ENCODE measurements around the gene AHR. TPM values are rescaled to one million over a fixed set of nuclear protein-coding genes. Genes with fewer than 3 reads are reported as not detected.

AHR gene
- 37.9 TPM for polyA plus RNA-seq
- long read RNA-seq, donor 1: 0 reads
- long read RNA-seq, donor 2, full-length matches to known transcripts: 3 of 28 reads
- long read RNA-seq, donor 2, partial matches to known transcripts: 25 of 28 reads
- long read RNA-seq, donor 2, other reads (novel, unspliced or antisense): 0 of 28 reads
- long read RNA-seq, donor 3, partial matches to known transcripts: 12 of 19 reads
- long read RNA-seq, donor 3, other reads (novel, unspliced or antisense): 6 of 19 reads
- long read RNA-seq, donor 4: 0 reads
- long read RNA-seq, donor 5, full-length matches to known transcripts: 1 of 1 reads
- long read RNA-seq, donor 5, partial matches to known transcripts: 0 of 1 reads
- long read RNA-seq, donor 5, other reads (novel, unspliced or antisense): 0 of 1 reads
- long read RNA-seq, donor 6, full-length matches to known transcripts: 1 of 13 reads
- long read RNA-seq, donor 6, partial matches to known transcripts: 12 of 13 reads
- long read RNA-seq, donor 6, other reads (novel, unspliced or antisense): 0 of 13 reads
- long read RNA-seq, donor 7: 0 reads
- long read RNA-seq, donor 8, full-length matches to known transcripts: 2 of 15 reads
- long read RNA-seq, donor 8, partial matches to known transcripts: 13 of 15 reads
- long read RNA-seq, donor 8, other reads (novel, unspliced or antisense): 0 of 15 reads
- long read RNA-seq, donor 9, full-length matches to known transcripts: 1 of 15 reads
- long read RNA-seq, donor 9, partial matches to known transcripts: 14 of 15 reads
- long read RNA-seq, donor 9, other reads (novel, unspliced or antisense): 0 of 15 reads
- long read RNA-seq, donor 10, full-length matches to known transcripts: 2 of 12 reads
- long read RNA-seq, donor 10, partial matches to known transcripts: 10 of 12 reads
- long read RNA-seq, donor 10, other reads (novel, unspliced or antisense): 0 of 12 reads
- long read RNA-seq, donor 11, full-length matches to known transcripts: 1 of 6 reads
- long read RNA-seq, donor 11, partial matches to known transcripts: 5 of 6 reads
- long read RNA-seq, donor 11, other reads (novel, unspliced or antisense): 0 of 6 reads

DNA sequence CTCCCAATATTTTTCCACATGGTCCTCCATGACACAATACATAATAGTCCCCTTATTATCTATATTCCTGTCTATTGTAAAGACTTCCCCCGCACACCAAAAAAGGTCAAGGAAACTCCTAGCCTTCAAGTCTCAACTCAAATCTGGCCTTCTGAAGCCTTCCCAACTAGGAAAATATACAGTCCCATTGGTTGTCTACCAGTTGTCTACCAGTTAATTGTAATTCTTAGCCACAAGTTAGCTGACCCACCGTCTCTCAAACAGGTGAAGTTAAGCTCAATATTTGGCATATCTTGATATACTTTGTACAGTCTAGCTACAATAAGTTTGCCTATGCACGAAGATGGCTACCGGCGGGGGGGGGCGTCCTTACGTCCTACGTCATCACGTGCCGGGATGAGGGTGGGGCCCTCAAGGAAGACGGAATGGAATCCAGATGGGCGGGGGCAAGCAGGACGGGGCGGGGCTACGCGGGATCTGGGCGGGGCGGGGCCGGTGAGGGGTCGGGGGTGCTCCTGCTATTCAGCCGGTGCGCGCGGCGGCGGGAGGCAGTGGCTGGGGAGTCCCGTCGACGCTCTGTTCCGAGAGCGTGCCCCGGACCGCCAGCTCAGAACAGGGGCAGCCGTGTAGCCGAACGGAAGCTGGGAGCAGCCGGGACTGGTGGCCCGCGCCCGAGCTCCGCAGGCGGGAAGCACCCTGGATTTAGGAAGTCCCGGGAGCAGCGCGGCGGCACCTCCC lies at the start of gene AHR:
TSS of gene AHR (plus strand) at position 551 of the 738 bp plus-strand sequence. CDS start 613 bp downstream, outside the sequence.
- peaks cover 4% of the 10 kb centered on the region for H3K4me1 ChIP-seq (ENCODE audit: control insufficient read depth, insufficient read depth, low read length)
- H3K27me3 ChIP-seq (ENCODE audit: control insufficient read depth, insufficient read depth, low read length): no peaks in the 10 kb centered on the region
- peak within 1 kb of the TSS; percentile 82 for H3K4me3 ChIP-seq (ENCODE audit: low read length)
- no CpG with 5 or more reads among the region's 46 CpGs for WGBS (ENCODE audit: insufficient coverage, low lambda C conversion rate)
- DNase-seq: peak; percentile 94 to 95
- peak within 1 kb of the TSS; percentile 94 for H3K27ac ChIP-seq (ENCODE audit: low read length)
- no peaks in the 10 kb centered on the region for H3K9me3 ChIP-seq (ENCODE audit: control insufficient read depth, low read depth, low read length)
- no peaks in the 10 kb centered on the region for H3K36me3 ChIP-seq (ENCODE audit: control insufficient read depth, insufficient read depth, low read length)

DNA sequence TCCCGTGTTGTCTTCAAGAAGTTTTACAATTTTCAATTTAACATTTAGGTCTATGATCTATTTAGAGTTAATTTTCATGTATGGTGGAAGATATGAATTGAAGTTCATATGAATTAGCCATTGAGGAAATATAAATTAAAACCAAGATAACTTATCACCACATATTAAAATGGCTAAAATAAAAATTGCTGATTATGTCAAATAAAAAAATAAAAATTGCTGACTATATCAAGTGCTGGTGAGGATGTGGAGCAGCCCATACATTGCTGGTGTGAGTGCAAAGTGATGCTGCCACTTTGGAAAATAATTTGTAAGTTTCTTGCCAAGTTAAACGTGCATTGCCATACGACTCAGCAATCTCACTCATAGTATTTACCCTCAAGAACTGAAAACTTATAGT lies 44.6 kb upstream of the AHR start:
- no peaks in the 10 kb centered on the region for H3K4me1 ChIP-seq (ENCODE audit: control insufficient read depth, insufficient read depth, low read length)
- DNase-seq: no peak
- WGBS (ENCODE audit: insufficient coverage, low lambda C conversion rate): no CpG with 5 or more reads among the region's 3 CpGs
- no peak overlapping the region for H3K4me3 ChIP-seq (ENCODE audit: low read length)
- no peaks in the 10 kb centered on the region for H3K27me3 ChIP-seq (ENCODE audit: control insufficient read depth, insufficient read depth, low read length)
- H3K27ac ChIP-seq (ENCODE audit: low read length): no peak overlapping the region
- no peaks in the 10 kb centered on the region for H3K36me3 ChIP-seq (ENCODE audit: control insufficient read depth, insufficient read depth, low read length)
- H3K9me3 ChIP-seq (ENCODE audit: control insufficient read depth, low read depth, low read length): no peaks in the 10 kb centered on the region

DNA sequence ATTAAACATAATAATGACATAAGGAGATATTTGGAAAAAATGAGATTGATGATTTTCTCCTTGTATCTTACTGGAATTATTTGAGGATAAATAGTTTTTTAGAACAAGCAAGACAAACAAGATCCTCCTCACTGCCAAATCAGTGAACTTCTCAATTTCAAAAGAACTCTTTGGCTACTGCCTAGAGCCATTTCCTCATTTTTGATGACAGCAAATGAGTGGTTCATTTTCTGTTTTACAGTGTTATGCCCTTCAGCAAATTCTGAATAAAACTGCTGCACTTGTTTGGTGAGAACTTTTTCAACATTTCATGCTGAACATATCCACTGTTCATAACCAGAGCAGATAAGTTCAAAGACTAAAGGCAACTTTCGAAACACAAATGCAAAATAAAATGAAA lies 42.5 kb upstream of the AHR start:
- no peak overlapping the region for H3K4me3 ChIP-seq (ENCODE audit: low read length)
- WGBS (ENCODE audit: insufficient coverage, low lambda C conversion rate): no CpG with 5 or more reads among the region's 1 CpG
- H3K27me3 ChIP-seq (ENCODE audit: control insufficient read depth, insufficient read depth, low read length): no peaks in the 10 kb centered on the region
- no peaks in the 10 kb centered on the region for H3K36me3 ChIP-seq (ENCODE audit: control insufficient read depth, insufficient read depth, low read length)
- no peak overlapping the region for H3K27ac ChIP-seq (ENCODE audit: low read length)
- H3K4me1 ChIP-seq (ENCODE audit: control insufficient read depth, insufficient read depth, low read length): no peaks in the 10 kb centered on the region
- H3K9me3 ChIP-seq (ENCODE audit: control insufficient read depth, low read depth, low read length): no peaks in the 10 kb centered on the region
- no peak for DNase-seq

DNA sequence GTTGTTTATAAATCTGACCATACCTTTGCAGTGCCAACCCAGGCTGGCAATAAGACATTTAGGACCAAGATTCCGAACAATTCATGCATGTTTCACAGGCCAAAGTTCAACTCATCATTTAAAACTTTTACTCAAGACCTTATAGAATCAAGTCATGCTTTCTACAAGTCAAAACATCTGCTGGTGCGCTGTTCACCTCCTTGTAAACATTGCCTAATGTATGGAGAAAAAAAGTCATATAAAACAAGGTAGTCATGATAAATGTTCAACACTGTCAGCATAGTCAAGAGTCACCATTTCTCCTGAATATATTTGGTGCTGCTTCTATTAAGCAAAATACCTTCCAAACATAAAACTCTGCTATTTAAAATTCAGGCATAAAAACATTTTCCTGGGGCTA lies 42.1 kb upstream of the AHR start:
- DNase-seq: no peak
- no peaks in the 10 kb centered on the region for H3K27me3 ChIP-seq (ENCODE audit: control insufficient read depth, insufficient read depth, low read length)
- H3K36me3 ChIP-seq (ENCODE audit: control insufficient read depth, insufficient read depth, low read length): no peaks in the 10 kb centered on the region
- H3K4me3 ChIP-seq (ENCODE audit: low read length): no peak overlapping the region
- no peak overlapping the region for H3K27ac ChIP-seq (ENCODE audit: low read length)
- H3K9me3 ChIP-seq (ENCODE audit: control insufficient read depth, low read depth, low read length): no peaks in the 10 kb centered on the region
- WGBS (ENCODE audit: insufficient coverage, low lambda C conversion rate): no CpG with 5 or more reads among the region's 2 CpGs
- H3K4me1 ChIP-seq (ENCODE audit: control insufficient read depth, insufficient read depth, low read length): no peaks in the 10 kb centered on the region

DNA sequence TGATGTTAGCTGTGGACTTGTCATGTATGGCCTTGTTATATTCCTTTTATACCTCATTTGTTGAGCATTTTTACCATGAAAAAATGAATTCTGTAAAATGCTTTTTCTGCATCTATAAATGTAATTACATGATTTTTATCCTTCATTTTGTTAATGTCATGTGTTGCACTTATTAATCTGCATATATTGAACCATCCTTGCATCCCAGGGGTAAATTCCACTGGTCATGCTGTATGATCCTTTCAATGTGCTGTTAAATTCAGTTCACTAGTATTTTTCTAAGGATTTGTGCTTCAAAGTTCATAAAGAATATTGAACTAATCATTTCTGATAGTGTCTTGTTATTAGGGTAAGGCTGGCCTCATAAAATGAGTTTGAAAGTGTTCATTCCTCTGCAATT lies 31.9 kb upstream of the AHR start:
- Histone ChIP-seq H3K36me3 (ENCODE audit: control insufficient read depth, insufficient read depth, low read length) (no peaks in the 10 kb centered on the region), H3K4me3 (ENCODE audit: low read length) (no peak overlapping the region), H3K27me3 (ENCODE audit: control insufficient read depth, insufficient read depth, low read length) (no peaks in the 10 kb centered on the region), H3K9me3 (ENCODE audit: control insufficient read depth, low read depth, low read length) (peaks cover 27% of the 10 kb centered on the region), H3K4me1 (ENCODE audit: control insufficient read depth, insufficient read depth, low read length) (no peaks in the 10 kb centered on the region), H3K27ac (ENCODE audit: low read length) (no peak overlapping the region)
- DNase-seq: no peak

DNA sequence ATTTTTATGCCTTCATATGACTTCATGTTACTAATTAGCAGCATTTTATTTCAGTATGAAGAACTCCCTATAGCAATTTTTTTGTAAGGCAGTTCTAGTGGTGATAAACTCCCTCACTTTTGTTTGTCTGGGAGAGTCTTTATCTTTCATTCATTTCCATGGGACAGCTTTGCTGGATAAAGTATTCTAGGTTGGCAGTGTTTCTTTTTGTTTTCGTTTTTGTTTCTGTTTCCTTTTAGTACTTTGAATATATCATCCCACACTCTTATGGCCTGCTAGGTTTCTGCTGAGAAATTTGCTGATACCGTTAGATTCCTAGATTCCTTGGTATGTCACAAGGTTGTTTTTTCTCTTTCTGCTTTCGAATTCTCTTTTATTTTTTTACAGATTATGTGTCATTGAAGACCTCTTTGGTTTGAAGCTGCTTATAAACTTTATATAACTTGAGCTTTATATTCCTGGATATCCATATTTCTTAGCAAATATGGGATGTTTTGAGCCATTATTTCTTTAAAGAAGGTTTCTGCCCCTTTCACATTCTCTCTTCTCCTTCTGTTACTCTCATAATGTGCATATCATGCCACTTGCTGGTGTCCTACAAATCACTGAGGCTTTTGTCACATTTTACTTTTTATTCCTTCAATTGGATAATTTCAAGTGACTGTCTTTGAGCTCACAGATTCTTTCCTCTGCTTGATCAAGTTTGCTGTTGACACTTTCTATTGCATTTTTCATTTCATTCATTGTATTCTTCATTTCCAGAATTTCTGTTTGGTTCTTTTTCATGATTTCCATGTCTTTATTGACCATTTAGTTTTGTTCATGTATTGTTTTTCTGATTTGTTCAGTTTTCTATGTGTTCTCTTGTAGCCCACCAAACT lies 28.9 kb upstream of the AHR start:
- Histone ChIP-seq H3K4me3 (ENCODE audit: low read length) (no peak overlapping the region), H3K4me1 (ENCODE audit: control insufficient read depth, insufficient read depth, low read length) (no peaks in the 10 kb centered on the region), H3K9me3 (ENCODE audit: control insufficient read depth, low read depth, low read length) (peaks cover 30% of the 10 kb centered on the region), H3K27ac (ENCODE audit: low read length) (no peak overlapping the region), H3K36me3 (ENCODE audit: control insufficient read depth, insufficient read depth, low read length) (no peaks in the 10 kb centered on the region), H3K27me3 (ENCODE audit: control insufficient read depth, insufficient read depth, low read length) (no peaks in the 10 kb centered on the region)
- no peak for DNase-seq
- WGBS (ENCODE audit: insufficient coverage, low lambda C conversion rate): 42% methylated on average over 2 of the region's 3 CpGs

DNA sequence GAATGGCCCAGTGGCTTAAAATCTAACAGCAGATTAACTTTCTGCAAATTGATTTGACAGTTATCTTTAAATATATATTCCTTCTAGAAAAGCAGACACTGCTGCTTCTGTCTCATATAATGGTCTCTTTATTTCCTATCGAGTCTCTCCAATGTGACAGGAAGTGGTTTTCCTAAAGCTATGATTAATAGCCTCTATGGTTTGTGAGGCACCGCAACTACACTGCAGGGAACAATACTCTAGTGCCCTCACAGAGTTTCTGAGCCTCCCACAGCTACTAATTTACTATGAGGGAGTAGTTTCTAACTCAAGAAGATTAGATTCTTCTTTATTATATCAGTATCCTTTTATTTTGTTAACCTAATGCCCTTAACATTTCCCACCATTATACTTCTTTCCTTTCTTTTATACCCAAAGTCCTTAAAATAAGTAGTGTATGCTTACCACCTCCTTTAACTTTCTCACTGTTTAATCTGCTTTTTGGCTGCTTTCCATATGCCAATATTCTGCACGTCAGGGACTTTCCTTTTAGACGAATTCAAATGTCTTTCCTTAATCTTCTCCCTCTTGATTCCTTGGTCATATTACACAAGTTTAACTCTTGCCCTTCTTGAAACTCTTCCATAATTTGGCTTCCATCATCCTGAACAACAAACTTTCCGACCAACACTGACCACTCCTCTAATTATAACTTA lies 23.8 kb upstream of the AHR start:
- H3K36me3 ChIP-seq (ENCODE audit: control insufficient read depth, insufficient read depth, low read length): no peaks in the 10 kb centered on the region
- H3K4me1 ChIP-seq (ENCODE audit: control insufficient read depth, insufficient read depth, low read length): no peaks in the 10 kb centered on the region
- WGBS (ENCODE audit: insufficient coverage, low lambda C conversion rate): 83% methylated on average over 4 of the region's 5 CpGs
- DNase-seq: no peak
- no peak overlapping the region for H3K4me3 ChIP-seq (ENCODE audit: low read length)
- no peaks in the 10 kb centered on the region for H3K27me3 ChIP-seq (ENCODE audit: control insufficient read depth, insufficient read depth, low read length)
- peaks cover 12% of the 10 kb centered on the region for H3K9me3 ChIP-seq (ENCODE audit: control insufficient read depth, low read depth, low read length)
- no peak overlapping the region for H3K27ac ChIP-seq (ENCODE audit: low read length)

DNA sequence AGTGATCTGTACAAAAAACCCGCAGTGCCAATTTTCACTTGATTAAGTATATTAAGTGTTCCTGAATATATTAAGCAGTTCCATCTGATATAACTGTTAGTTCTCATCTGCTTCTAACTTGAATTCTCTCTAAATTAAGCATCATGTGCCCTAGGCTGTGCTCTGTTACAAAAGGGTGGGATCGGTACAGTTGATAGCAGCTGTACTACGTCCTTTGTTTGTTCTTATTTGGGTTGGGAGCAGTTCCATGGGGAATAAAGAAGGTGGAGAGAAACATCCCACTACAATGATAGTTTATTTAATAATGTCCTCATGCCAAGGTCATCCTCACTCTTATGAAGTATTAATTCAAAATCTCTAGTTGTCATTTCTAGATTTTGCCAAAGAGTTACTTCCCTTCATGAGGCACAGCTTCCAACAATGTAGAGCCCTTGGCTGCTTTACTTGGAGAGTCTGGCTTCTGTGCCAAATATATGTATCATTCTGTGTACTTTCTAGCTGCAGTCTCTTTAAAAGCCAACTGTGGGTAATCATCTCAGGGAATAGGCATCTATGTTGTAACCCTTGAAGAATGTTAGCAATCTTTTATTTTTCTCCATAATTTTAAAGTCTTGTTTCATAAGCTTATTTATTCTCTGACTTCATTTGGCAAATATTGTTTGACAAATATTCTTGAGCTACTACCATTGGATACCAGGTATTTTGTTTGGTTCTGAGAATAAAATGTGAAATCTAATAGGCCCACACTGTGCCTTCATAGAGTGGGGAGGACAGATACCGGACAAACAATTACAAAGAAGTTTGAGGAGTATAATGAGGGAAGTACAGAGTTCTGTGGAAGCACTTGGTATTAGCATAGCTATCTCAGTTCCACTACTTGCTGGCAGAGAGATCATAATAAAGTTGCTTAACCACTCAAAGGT lies 22.4 kb upstream of the AHR start:
- Histone ChIP-seq H3K27me3 (ENCODE audit: control insufficient read depth, insufficient read depth, low read length) (no peaks in the 10 kb centered on the region), H3K27ac (ENCODE audit: low read length) (peak overlapping the region; percentile 64), H3K4me1 (ENCODE audit: control insufficient read depth, insufficient read depth, low read length) (no peaks in the 10 kb centered on the region), H3K4me3 (ENCODE audit: low read length) (no peak overlapping the region), H3K9me3 (ENCODE audit: control insufficient read depth, low read depth, low read length) (peaks cover 2% of the 10 kb centered on the region), H3K36me3 (ENCODE audit: control insufficient read depth, insufficient read depth, low read length) (no peaks in the 10 kb centered on the region)
- peak; percentile 44 to 68 for DNase-seq
- 100% methylated on average over 1 of the region's 4 CpGs for WGBS (ENCODE audit: insufficient coverage, low lambda C conversion rate)
